ENCODE data around the gene NFIB. TPM values are rescaled to one million over a fixed set of nuclear protein-coding genes. Genes with fewer than 3 reads are reported as not detected.

Gene NFIB
- total and polyA plus RNA-seq, 8 donors, result 88.8 to 144 (median 127) TPM

- peak; percentile 63 to 87 (median 75) for DNase-seq
- no peaks in the 10 kb centered on the region for H3K27me3 ChIP-seq
- peak overlapping the region; percentile 35 to 46 for H3K27ac ChIP-seq
- TF ChIP-seq CTCF (IDR thresholded peaks at IDR 0.05), result no peak
- H3K36me3 ChIP-seq, result no peaks in the 10 kb centered on the region
- H3K4me1 ChIP-seq, result peaks cover 11 to 12% of the 10 kb centered on the region in 2 donors
- peak; percentile 88 for ATAC-seq
- H3K4me3 ChIP-seq, result no peak overlapping the region
- H3K9me3 ChIP-seq, result no peaks in the 10 kb centered on the region
- intact Hi-C loops (cut with DNase I), result loop anchor here in 1 of 2 donors (5.0 kb wide), 1 partner anchor 264 kb away; no protein-coding TSS in a partner anchor
Observed at GRCh38 chr9:14251154-14252071, 62.5 kb downstream of the NFIB start.

GRCh38 chr9:14250794-14251153 lies 63.2 kb downstream of the NFIB start:
- no peaks in the 10 kb centered on the region for H3K9me3 ChIP-seq
- H3K4me1 ChIP-seq, result peaks cover 11 to 12% of the 10 kb centered on the region in 2 donors
- DNase-seq (no peak), ATAC-seq (peak; percentile 46)
- no peak for TF ChIP-seq CTCF (IDR thresholded peaks at IDR 0.05)
- intact Hi-C loops (cut with DNase I), result loop anchor here in 1 of 2 donors (5.0 kb wide), 1 partner anchor 263 kb away; no protein-coding TSS in a partner anchor
- H3K27me3 ChIP-seq, result no peaks in the 10 kb centered on the region
- H3K27ac ChIP-seq, result peak overlapping the region; percentile 35 to 46
- H3K36me3 ChIP-seq, result no peaks in the 10 kb centered on the region
- H3K4me3 ChIP-seq, result no peak overlapping the region

- Histone ChIP-seq H3K36me3 (no peaks in the 10 kb centered on the region), H3K4me1 (peaks cover 11 to 12% of the 10 kb centered on the region in 2 donors), H3K9me3 (no peaks in the 10 kb centered on the region), H3K27me3 (no peaks in the 10 kb centered on the region), H3K4me3 (no peak overlapping the region), H3K27ac (no peak overlapping the region)
- DNase-seq, result no peak
- intact Hi-C loops (cut with DNase I), result no loop called here
- ATAC-seq, result no peak
- no peak for TF ChIP-seq CTCF (IDR thresholded peaks at IDR 0.05)
Observed at GRCh38 chr9:14249527-14249926, 64.4 kb downstream of the NFIB start.

GRCh38 chr9:14248149-14248548 lies 65.8 kb downstream of the NFIB start:
- intact Hi-C loops (cut with DNase I), result no loop called here
- no peak for TF ChIP-seq CTCF (IDR thresholded peaks at IDR 0.05)
- Histone ChIP-seq H3K27me3 (no peaks in the 10 kb centered on the region), H3K36me3 (no peaks in the 10 kb centered on the region), H3K4me3 (no peak overlapping the region), H3K27ac (no peak overlapping the region), H3K4me1 (peaks cover 11 to 12% of the 10 kb centered on the region in 2 donors), H3K9me3 (no peaks in the 10 kb centered on the region)
- ATAC-seq, result no peak
- no peak for DNase-seq

GRCh38 chr9:14247577-14247976 lies 66.4 kb downstream of the NFIB start:
- Histone ChIP-seq H3K4me1 (peaks cover 11 to 12% of the 10 kb centered on the region in 2 donors), H3K36me3 (no peaks in the 10 kb centered on the region), H3K9me3 (no peaks in the 10 kb centered on the region), H3K27me3 (no peaks in the 10 kb centered on the region), H3K27ac (no peak overlapping the region), H3K4me3 (no peak overlapping the region)
- intact Hi-C loops (cut with DNase I), result no loop called here
- no peak for ATAC-seq
- no peak for DNase-seq
- no peak for TF ChIP-seq CTCF (IDR thresholded peaks at IDR 0.05)
